HEK293 (cell line): Measurements from ENCODE around the gene ABCA7.

Experiments
- CTCF ChIA-PET: fragments of 350-600 bp; formaldehyde crosslinking; extraction: SDS; loops from one replicate; lab custom pipeline; 2021; ENCODE audit warnings: antibody characterized with exemption; lab: Yijun Ruan, JAX
- POLR2A ChIA-PET: fragments of 300-600 bp; formaldehyde crosslinking; extraction: SDS; loops from one replicate; lab custom pipeline; 2020; ENCODE audit warnings: antibody characterized with exemption, inconsistent platforms; lab: Yijun Ruan, JAX
- H3K27ac ChIP-seq: fragments of 200-500 bp; sonication (Bioruptor generic); 2 replicates; pipeline ENCODE4 v1.5.1; 2014; ENCODE audit warnings: low read depth, low read length, control low read depth, inconsistent platforms; ENCODE audit errors: extremely low read depth
- H3K36me3 ChIP-seq, 2 experiments: fragments of 200-500 bp in 1 of 2; sonication (Bioruptor generic) in 1 of 2; 1 replicate in 1 of 2; 2 replicates in 1 of 2; pipeline ENCODE4 v1.5.1; 2014 to 2017; ENCODE audit warnings: inconsistent platforms in 2 of 2, low read length in 2 of 2; ENCODE audit not compliant: control insufficient read depth in 2 of 2, insufficient read depth in 1 of 2
- H3K4me1 ChIP-seq: fragments of 200-500 bp; sonication (Bioruptor generic); 2 replicates; pipeline ENCODE4 v1.5.1; 2014; ENCODE audit warnings: mild to moderate bottlenecking, low read length, inconsistent platforms; ENCODE audit not compliant: control insufficient read depth, insufficient read depth
- H3K4me3 ChIP-seq: 2 replicates; pipeline ENCODE4 v1.5.1; 2011; ENCODE audit warnings: low read depth, mild to moderate bottlenecking, control low read depth, low read length, moderate library complexity
- H3K9me3 ChIP-seq: fragments of 200-500 bp; sonication (Bioruptor generic); 2 replicates; pipeline ENCODE4 v1.5.1; 2014; ENCODE audit warnings: low read depth, low read length, inconsistent platforms; ENCODE audit not compliant: control insufficient read depth, insufficient read depth
- GLI2 ChIP-seq: fragments of 450-650 bp; formaldehyde crosslinking; IDR thresholded peaks from 2 replicates; pipeline ENCODE4; 2017; ENCODE audit warnings: missing biosample characterization, missing genetic modification characterization, low read depth, borderline replicate concordance
- INSM2 ChIP-seq: fragments of 450-650 bp; formaldehyde crosslinking; IDR thresholded peaks from 2 replicates; pipeline ENCODE4 v1.5.1; 2016; ENCODE audit warnings: missing biosample characterization, missing genetic modification characterization
- OSR2 ChIP-seq: fragments of 450-650 bp; formaldehyde crosslinking; IDR thresholded peaks from 2 replicates; pipeline ENCODE4 v1.5.1; 2016; ENCODE audit warnings: missing biosample characterization, missing genetic modification characterization
- OVOL3 ChIP-seq: fragments of 450-650 bp; formaldehyde crosslinking; IDR thresholded peaks from 2 replicates; pipeline ENCODE4 v1.5.1; 2016; ENCODE audit warnings: missing biosample characterization, missing genetic modification characterization
- ZBTB26 ChIP-seq: fragments of 450-650 bp; formaldehyde crosslinking; optimal IDR thresholded peaks from 2 replicates; pipeline ENCODE3; 2016; ENCODE audit warnings: missing biosample characterization, mild to moderate bottlenecking, missing genetic modification characterization
- ZBTB8A ChIP-seq: fragments of 450-650 bp; formaldehyde crosslinking; IDR thresholded peaks from 2 replicates; pipeline ENCODE4 v1.5.1; 2016; ENCODE audit warnings: missing biosample characterization, missing genetic modification characterization
- ZFHX2 ChIP-seq: fragments of 450-650 bp; formaldehyde crosslinking; conservative IDR thresholded peaks from 2 replicates; pipeline ENCODE4 v1.5.1; 2016; ENCODE audit warnings: missing biosample characterization, missing genetic modification characterization
- ZNF174 ChIP-seq: fragments of 450-650 bp; formaldehyde crosslinking; IDR thresholded peaks from 2 replicates; pipeline ENCODE4 v1.5.0; 2017; ENCODE audit warnings: missing biosample characterization, mild to moderate bottlenecking, missing genetic modification characterization
- ZNF19 ChIP-seq: fragments of 450-650 bp; formaldehyde crosslinking; IDR thresholded peaks from 2 replicates; pipeline ENCODE4; 2016; ENCODE audit warnings: missing biosample characterization, missing genetic modification characterization, low read depth
- ZNF600 ChIP-seq: fragments of 450-650 bp; formaldehyde crosslinking; IDR thresholded peaks from 2 replicates; pipeline ENCODE4 v1.5.1; 2016; ENCODE audit warnings: missing biosample characterization, missing genetic modification characterization
- ZNF623 ChIP-seq: fragments of 450-650 bp; formaldehyde crosslinking; IDR thresholded peaks from 2 replicates; pipeline ENCODE4 v1.5.1; 2016; ENCODE audit warnings: missing biosample characterization, missing genetic modification characterization
- ZNF76 ChIP-seq: fragments of 450-650 bp; formaldehyde crosslinking; IDR thresholded peaks from 2 replicates; pipeline ENCODE4; 2016; ENCODE audit warnings: low read depth, missing biosample characterization, missing genetic modification characterization, borderline replicate concordance
- ZNF768 ChIP-seq: fragments of 450-650 bp; formaldehyde crosslinking; IDR thresholded peaks from 2 replicates; pipeline ENCODE4 v1.5.1; 2018; ENCODE audit warnings: missing biosample characterization, mild to moderate bottlenecking, missing genetic modification characterization
- ZNF776 ChIP-seq: fragments of 450-650 bp; formaldehyde crosslinking; IDR thresholded peaks from 2 replicates; pipeline ENCODE4 v1.5.0; 2017; ENCODE audit warnings: missing biosample characterization, missing genetic modification characterization, borderline replicate concordance
- TF ChIP-seq, protein P1 (sequence below): fragments of 450-650 bp; formaldehyde crosslinking; IDR thresholded peaks from 2 replicates; pipeline ENCODE4 v1.5.1; 2016; ENCODE audit warnings: missing biosample characterization, missing genetic modification characterization
- TF ChIP-seq, protein P2 (sequence below): fragments of 450-650 bp; formaldehyde crosslinking; IDR thresholded peaks from 2 replicates; pipeline ENCODE4 v1.5.1; 2016; ENCODE audit warnings: missing biosample characterization, missing genetic modification characterization
- TF ChIP-seq, protein P3 (sequence below): fragments of 450-650 bp; formaldehyde crosslinking; IDR thresholded peaks from 2 replicates; pipeline ENCODE4 v1.5.1; 2016; ENCODE audit warnings: missing biosample characterization, missing genetic modification characterization

The ABCA7 gene

DNA sequence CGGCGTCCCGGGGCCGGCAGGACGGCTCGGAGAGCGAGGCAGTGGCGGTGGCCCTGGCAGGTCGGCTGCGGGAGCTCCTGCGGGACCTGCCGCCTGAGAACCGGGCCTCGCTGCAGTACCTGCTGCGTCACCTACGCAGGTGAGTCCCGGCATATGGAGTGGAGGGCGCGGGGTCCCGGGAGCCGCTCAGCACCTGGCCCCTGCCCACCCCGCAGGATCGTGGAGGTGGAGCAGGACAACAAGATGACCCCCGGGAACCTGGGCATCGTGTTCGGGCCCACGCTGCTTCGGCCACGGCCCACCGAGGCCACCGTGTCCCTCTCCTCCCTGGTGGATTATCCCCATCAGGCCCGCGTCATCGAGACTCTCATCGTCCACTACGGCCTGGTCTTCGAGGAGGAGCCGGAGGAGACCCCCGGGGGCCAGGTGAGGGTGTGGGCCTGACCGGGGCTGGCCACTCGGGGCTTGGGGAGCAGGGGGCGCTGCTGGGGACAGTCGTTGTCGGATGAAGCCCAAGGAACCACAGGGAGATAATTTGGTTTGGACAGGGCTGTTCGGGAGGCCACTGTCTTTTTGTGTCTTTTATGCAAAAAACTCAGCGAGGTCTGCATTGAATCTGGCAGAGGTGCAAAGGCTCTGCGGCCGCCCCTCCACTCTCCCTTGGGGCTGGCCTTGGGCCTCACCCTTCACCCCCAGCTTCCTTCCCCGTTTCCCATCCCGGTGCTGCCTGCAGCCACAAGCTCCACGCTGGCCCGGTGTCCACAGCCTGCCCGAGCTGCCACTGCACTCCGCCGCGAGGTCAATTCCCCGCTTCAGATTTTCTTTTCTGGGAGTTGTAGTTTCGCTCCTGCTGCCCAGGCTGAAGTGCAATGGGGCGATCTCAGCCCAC lies 43.3 kb downstream of the ABCA7 start:
- ChIA-PET CTCF (interaction anchor here (0.5 to 0.6 kb wide), 2 partner anchors 156 to 292 kb away, joined by 3 to 4 read pairs; no protein-coding TSS in a partner anchor), POLR2A (interaction anchor here (0.9 to 2.9 kb wide), 7 partner anchors 11 to 186 kb away, joined by 3 to 16 read pairs (median 4); partner anchors contain the start of genes ARHGAP45, CIRBP and GPX4)
- H3K4me3 ChIP-seq, result no peak overlapping the region
- peaks cover 0 to 18% of the 10 kb centered on the region in 2 experiments; a peak in 1 of 3 replicates for H3K36me3 ChIP-seq
- no peaks in the 10 kb centered on the region for H3K4me1 ChIP-seq
- TF ChIP-seq ZNF623 (tag by site-specific recombination), result peak; percentile 76
- no peak for TF ChIP-seq GLI2 (tag by site-specific recombination)
- H3K9me3 ChIP-seq, result no peaks in the 10 kb centered on the region
- H3K27ac ChIP-seq, result no peak overlapping the region

DNA sequence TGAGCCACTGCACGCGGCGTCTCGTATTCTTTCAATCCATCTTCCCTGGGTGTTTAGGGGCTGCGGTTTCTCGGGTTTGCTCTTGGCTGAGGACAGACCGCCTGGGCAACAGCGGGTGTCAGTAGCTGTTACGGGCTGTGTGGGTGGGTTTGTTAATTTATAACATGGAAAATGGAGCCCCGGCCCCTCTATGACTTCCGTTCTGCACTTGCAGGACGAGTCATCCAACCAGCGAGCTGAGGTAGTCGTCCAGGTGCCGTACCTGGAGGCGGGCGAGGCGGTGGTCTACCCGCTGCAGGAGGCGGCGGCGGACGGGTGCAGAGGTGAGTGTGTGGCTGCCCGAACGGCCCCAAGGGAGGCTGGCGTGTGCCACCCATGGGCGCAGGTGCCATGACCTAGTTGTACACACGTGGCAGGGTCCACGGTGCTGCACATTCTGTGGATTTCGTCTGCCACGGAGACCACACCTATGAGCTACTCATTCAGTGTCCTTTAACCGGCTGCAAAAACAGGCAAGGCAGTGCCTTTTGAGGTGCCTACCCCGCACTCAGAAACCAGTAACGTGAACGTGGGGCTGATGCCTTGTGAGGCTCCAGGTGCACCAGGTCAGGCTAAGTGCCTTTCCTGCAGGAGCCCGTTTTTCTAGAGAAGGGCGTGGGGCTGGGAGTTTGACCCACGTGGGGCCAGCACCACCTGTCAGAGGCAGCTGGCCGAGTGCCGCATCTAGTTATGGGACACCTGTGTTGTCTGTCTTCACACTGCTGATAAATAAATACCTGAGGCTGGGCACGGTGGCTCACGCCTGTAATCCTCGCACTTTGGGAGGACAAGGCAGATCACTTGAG lies 44.3 kb downstream of the ABCA7 start:
- Histone ChIP-seq H3K27ac (no peak overlapping the region), H3K4me3 (no peak overlapping the region), H3K9me3 (no peaks in the 10 kb centered on the region), H3K36me3 (peaks cover 0 to 29% of the 10 kb centered on the region in 2 experiments; a peak in 1 of 3 replicates), H3K4me1 (no peaks in the 10 kb centered on the region)
- ChIA-PET CTCF (interaction anchor here (1.0 kb wide), 1 partner anchor 18 kb away, joined by 3 read pairs; no protein-coding TSS in a partner anchor), POLR2A (interaction anchor here (0.6 to 2.9 kb wide), 9 partner anchors 9 to 58 kb away, joined by 3 to 18 read pairs (median 5); partner anchors contain the start of genes ARHGAP45, CNN2 and GPX4)
- TF ChIP-seq ZBTB8A, result peak; percentile 28; the same call in 1 of the 2 replicates
- TF ChIP-seq, protein P1, sequence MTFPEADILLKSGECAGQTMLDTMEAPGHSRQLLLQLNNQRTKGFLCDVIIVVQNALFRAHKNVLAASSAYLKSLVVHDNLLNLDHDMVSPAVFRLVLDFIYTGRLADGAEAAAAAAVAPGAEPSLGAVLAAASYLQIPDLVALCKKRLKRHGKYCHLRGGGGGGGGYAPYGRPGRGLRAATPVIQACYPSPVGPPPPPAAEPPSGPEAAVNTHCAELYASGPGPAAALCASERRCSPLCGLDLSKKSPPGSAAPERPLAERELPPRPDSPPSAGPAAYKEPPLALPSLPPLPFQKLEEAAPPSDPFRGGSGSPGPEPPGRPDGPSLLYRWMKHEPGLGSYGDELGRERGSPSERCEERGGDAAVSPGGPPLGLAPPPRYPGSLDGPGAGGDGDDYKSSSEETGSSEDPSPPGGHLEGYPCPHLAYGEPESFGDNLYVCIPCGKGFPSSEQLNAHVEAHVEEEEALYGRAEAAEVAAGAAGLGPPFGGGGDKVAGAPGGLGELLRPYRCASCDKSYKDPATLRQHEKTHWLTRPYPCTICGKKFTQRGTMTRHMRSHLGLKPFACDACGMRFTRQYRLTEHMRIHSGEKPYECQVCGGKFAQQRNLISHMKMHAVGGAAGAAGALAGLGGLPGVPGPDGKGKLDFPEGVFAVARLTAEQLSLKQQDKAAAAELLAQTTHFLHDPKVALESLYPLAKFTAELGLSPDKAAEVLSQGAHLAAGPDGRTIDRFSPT (tag by site-specific recombination), result 0 out of 2 replicates have a peak, but pooled peaks have one; percentile 55
- TF ChIP-seq ZNF768 (tag by site-specific recombination), result no peak
- TF ChIP-seq ZFHX2 (tag by site-specific recombination), result peak; percentile 30; the same call in 1 of the 2 replicates

- H3K4me1 ChIP-seq, result no peaks in the 10 kb centered on the region
- no peaks in the 10 kb centered on the region for H3K9me3 ChIP-seq
- CTCF ChIA-PET, result interaction anchor here (1.0 to 1.6 kb wide), 2 partner anchors 19 to 28 kb away, joined by 3 read pairs; no protein-coding TSS in a partner anchor
- H3K36me3 ChIP-seq, result peaks cover 0 to 33% of the 10 kb centered on the region in 2 experiments; a peak in 1 of 3 replicates
- no peak overlapping the region for H3K4me3 ChIP-seq
- H3K27ac ChIP-seq, result no peak overlapping the region
- POLR2A ChIA-PET, result interaction anchor here (0.6 to 2.9 kb wide), 11 partner anchors 9 to 184 kb away, joined by 3 to 18 read pairs (median 5); partner anchors contain the start of genes CNN2 and GPX4
- TF ChIP-seq INSM2, result no peak
- peak; percentile 59 for TF ChIP-seq ZNF76 (tag by site-specific recombination)
- TF ChIP-seq ZNF776 (tag by site-specific recombination), result no peak
- TF ChIP-seq OVOL3 (tag by site-specific recombination), result no peak
- no peak for TF ChIP-seq ZNF174 (tag by site-specific recombination)
- TF ChIP-seq OSR2, result 0 out of 2 replicates have a peak, but pooled peaks have one; percentile 5
- TF ChIP-seq, protein P2, sequence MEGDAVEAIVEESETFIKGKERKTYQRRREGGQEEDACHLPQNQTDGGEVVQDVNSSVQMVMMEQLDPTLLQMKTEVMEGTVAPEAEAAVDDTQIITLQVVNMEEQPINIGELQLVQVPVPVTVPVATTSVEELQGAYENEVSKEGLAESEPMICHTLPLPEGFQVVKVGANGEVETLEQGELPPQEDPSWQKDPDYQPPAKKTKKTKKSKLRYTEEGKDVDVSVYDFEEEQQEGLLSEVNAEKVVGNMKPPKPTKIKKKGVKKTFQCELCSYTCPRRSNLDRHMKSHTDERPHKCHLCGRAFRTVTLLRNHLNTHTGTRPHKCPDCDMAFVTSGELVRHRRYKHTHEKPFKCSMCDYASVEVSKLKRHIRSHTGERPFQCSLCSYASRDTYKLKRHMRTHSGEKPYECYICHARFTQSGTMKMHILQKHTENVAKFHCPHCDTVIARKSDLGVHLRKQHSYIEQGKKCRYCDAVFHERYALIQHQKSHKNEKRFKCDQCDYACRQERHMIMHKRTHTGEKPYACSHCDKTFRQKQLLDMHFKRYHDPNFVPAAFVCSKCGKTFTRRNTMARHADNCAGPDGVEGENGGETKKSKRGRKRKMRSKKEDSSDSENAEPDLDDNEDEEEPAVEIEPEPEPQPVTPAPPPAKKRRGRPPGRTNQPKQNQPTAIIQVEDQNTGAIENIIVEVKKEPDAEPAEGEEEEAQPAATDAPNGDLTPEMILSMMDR (tag by site-specific recombination), result no peak
- TF ChIP-seq, protein P3, sequence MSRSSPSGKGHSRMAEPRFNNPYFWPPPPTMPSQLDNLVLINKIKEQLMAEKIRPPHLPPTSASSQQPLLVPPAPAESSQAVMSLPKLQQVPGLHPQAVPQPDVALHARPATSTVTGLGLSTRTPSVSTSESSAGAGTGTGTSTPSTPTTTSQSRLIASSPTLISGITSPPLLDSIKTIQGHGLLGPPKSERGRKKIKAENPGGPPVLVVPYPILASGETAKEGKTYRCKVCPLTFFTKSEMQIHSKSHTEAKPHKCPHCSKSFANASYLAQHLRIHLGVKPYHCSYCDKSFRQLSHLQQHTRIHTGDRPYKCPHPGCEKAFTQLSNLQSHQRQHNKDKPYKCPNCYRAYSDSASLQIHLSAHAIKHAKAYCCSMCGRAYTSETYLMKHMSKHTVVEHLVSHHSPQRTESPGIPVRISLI (tag by site-specific recombination), result no peak
- peak; percentile 2 for TF ChIP-seq ZBTB26 (tag by site-specific recombination)
- TF ChIP-seq ZNF600 (tag by site-specific recombination), result no peak
- TF ChIP-seq ZNF19 (tag by site-specific recombination), result no peak
Measured at GRCh38 chr19:1085053-1085658, 45.2 kb downstream of the ABCA7 start.
